ENCODE results near the gene ZFX.
"Not testable (repeated sequence)": the region's sequence is repeated elsewhere in the genome, so short reads cannot be mapped to it uniquely, and the experiment has no call there.

GRCh38 chrX:24143982-24144381 is 5.5 kb upstream of the ZFX start:
- not testable (repeated sequence) for TF ChIP-seq CTCF, POLR2A (IDR thresholded peaks at IDR 0.05)

All from thyroid gland (tissue), 4 donors.